HEK293T (cell line): Measurements from ENCODE around the gene HOXC11.

Source experiments
- CTCF ChIA-PET: fragments of 350-600 bp; formaldehyde crosslinking; extraction: SDS; loops from one replicate; lab custom pipeline; 2021; ENCODE audit warnings: antibody characterized with exemption, inconsistent platforms; lab: Yijun Ruan, JAX
- POLR2A ChIA-PET: fragments of 350-600 bp; formaldehyde crosslinking; extraction: SDS; loops from one replicate; lab custom pipeline; 2020; ENCODE audit warnings: antibody characterized with exemption, inconsistent platforms; lab: Yijun Ruan, JAX
- DNase-seq: peaks from one replicate; pipeline ENCODE4 v3.0.0; 2012; ENCODE audit warnings: mixed read lengths; ENCODE audit errors: extremely low spot score
- ARNT ChIP-seq: fragments of 450-650 bp; IDR thresholded peaks from 2 replicates; pipeline ENCODE4 v1.6.1; 2017; ENCODE audit warnings: mild to moderate bottlenecking
- BHLHE40 ChIP-seq: fragments of 450-650 bp; IDR thresholded peaks from 2 replicates; pipeline ENCODE4 v1.6.1; 2016; ENCODE audit warnings: mild to moderate bottlenecking, moderate library complexity, borderline replicate concordance
- CTBP1 ChIP-seq: fragments of 450-650 bp; IDR thresholded peaks from 2 replicates; pipeline ENCODE4 v1.6.1; 2016; ENCODE audit warnings: borderline replicate concordance
- ELF4 ChIP-seq: fragments of 450-650 bp; IDR thresholded peaks from 2 replicates; pipeline ENCODE4 v1.6.1; 2017; ENCODE audit warnings: antibody characterized with exemption
- FOXA1 ChIP-seq: fragments of 450-650 bp; IDR thresholded peaks from 2 replicates; pipeline ENCODE4 v1.6.1; 2016; ENCODE audit warnings: mild to moderate bottlenecking
- FOXK2 ChIP-seq: fragments of 450-650 bp; IDR thresholded peaks from 2 replicates; pipeline ENCODE4 v1.6.1; 2016; ENCODE audit warnings: mild to moderate bottlenecking
- FOXM1 ChIP-seq: fragments of 450-650 bp; IDR thresholded peaks from 2 replicates; pipeline ENCODE4 v1.6.1; 2017; ENCODE audit warnings: mild to moderate bottlenecking, borderline replicate concordance
- HDGF ChIP-seq: fragments of 450-650 bp; IDR thresholded peaks from 2 replicates; pipeline ENCODE4 v1.6.1; 2017; ENCODE audit warnings: antibody characterized with exemption, borderline replicate concordance
- L3MBTL2 ChIP-seq: fragments of 450-650 bp; conservative IDR thresholded peaks from 2 replicates; pipeline ENCODE4 v1.6.1; 2016; ENCODE audit warnings: mild to moderate bottlenecking
- LEF1 ChIP-seq: fragments of 450-650 bp; IDR thresholded peaks from 2 replicates; pipeline ENCODE4 v1.6.1; 2017; ENCODE audit warnings: mild to moderate bottlenecking, borderline replicate concordance
- NFRKB ChIP-seq: fragments of 450-650 bp; IDR thresholded peaks from 2 replicates; pipeline ENCODE4 v1.6.1; 2016; ENCODE audit warnings: mild to moderate bottlenecking, moderate library complexity
- PKNOX1 ChIP-seq: fragments of 450-650 bp; IDR thresholded peaks from 2 replicates; pipeline ENCODE4 v1.6.1; 2016
- SP1 ChIP-seq: fragments of 450-650 bp; IDR thresholded peaks from 2 replicates; pipeline ENCODE4 v1.6.1; 2017
- SUZ12 ChIP-seq: fragments of 450-650 bp; IDR thresholded peaks from 2 replicates; pipeline ENCODE4 v1.6.1; 2016; ENCODE audit warnings: mild to moderate bottlenecking
- TARDBP ChIP-seq: fragments of 450-650 bp; IDR thresholded peaks from 2 replicates; pipeline ENCODE4 v1.6.1; 2016
- ZNF384 ChIP-seq: fragments of 450-650 bp; IDR thresholded peaks from 2 replicates; pipeline ENCODE4 v1.6.1; 2016

The HOXC11 gene

GRCh38 chr12:53985994-53986685 is 13.2 kb downstream of the HOXC11 start:
- CTCF ChIA-PET = interaction anchor here (0.5 to 5.6 kb wide), 12 partner anchors 12 to 241 kb away, joined by 3 to 44 read pairs (median 5); partner anchors contain the start of gene HOXC9
- no peak for DNase-seq
- POLR2A ChIA-PET = interaction anchor here (0.5 to 4.9 kb wide), 5 partner anchors 10 to 47 kb away, joined by 3 to 69 read pairs (median 3); partner anchors contain the start of genes HOXC5 and HOXC9
- TF ChIP-seq CTBP1 = peak; percentile 33; the same call in 1 of the 2 replicates
- no peak for TF ChIP-seq SUZ12

- no peak for DNase-seq
- POLR2A ChIA-PET = interaction anchor here (0.8 to 4.9 kb wide), 4 partner anchors 12 to 310 kb away, joined by 3 to 69 read pairs (median 4); partner anchors contain the start of genes HOXC5, HOXC8 and HOXC9
- CTCF ChIA-PET = interaction anchor here (1.0 to 5.6 kb wide), 7 partner anchors 12 to 228 kb away, joined by 3 to 44 read pairs (median 20); partner anchors contain the start of genes HOXC13 and HOXC9
- TF ChIP-seq TARDBP (no peak), FOXK2 (no peak), ELF4 (no peak), FOXA1 (no peak), L3MBTL2 (no peak), ARNT (no peak), PKNOX1 (no peak)
Observed at GRCh38 chr12:53986686-53987483, 14.0 kb downstream of the HOXC11 start.

- TF ChIP-seq ARNT (no peak), HDGF (no peak), CTBP1 (no peak), BHLHE40 (no peak), SUZ12 (no peak), NFRKB (no peak), LEF1 (no peak), FOXK2 (no peak), ELF4 (no peak), PKNOX1 (no peak), L3MBTL2 (no peak), FOXM1 (no peak), ZNF384 (no peak), TARDBP (no peak), SP1 (no peak)
Observed at GRCh38 chr12:53987787-53988230, 14.9 kb downstream of the HOXC11 start.

GRCh38 chr12:53988541-53989226 is 15.8 kb downstream of the HOXC11 start:
- ChIA-PET CTCF (interaction anchor here (1.0 to 5.6 kb wide), 12 partner anchors 9 to 368 kb away, joined by 3 to 44 read pairs (median 4); no protein-coding TSS in a partner anchor), POLR2A (interaction anchor here (0.6 to 4.9 kb wide), 6 partner anchors 10 to 228 kb away, joined by 3 to 69 read pairs (median 3); partner anchors contain the start of gene HOXC9)
- TF ChIP-seq CTBP1 (no peak), SUZ12 (no peak), SP1 (no peak), PKNOX1 (no peak), FOXA1 (no peak), TARDBP (no peak), ELF4 (no peak), LEF1 (no peak), FOXK2 (no peak), NFRKB (no peak), L3MBTL2 (no peak), HDGF (no peak)
- no peak for DNase-seq

More at GRCh38 chr12:53987787-53988230, 14.9 kb downstream of the HOXC11 start:
- no peak for DNase-seq
- ChIA-PET CTCF (interaction anchor here (0.6 to 5.6 kb wide), 15 partner anchors 10 to 369 kb away, joined by 3 to 44 read pairs (median 4); partner anchors contain the start of gene HOXC13), POLR2A (interaction anchor here (0.6 to 4.9 kb wide), 8 partner anchors 11 to 311 kb away, joined by 3 to 69 read pairs (median 3); partner anchors contain the start of genes HOXC8 and HOXC9)
